ENCODE measurements around the gene ELL2.
"Not testable (repeated sequence)": the region's sequence is repeated elsewhere in the genome, so short reads cannot be mapped to it uniquely, and the experiment has no call there.

ELL2 gene

GRCh38 chr5:95842854-95843544 is 118.7 kb downstream of the ELL2 start:
- FAIRE-seq = peak; percentile 69
- DNase-seq (ENCODE audit: insufficient read length, low spot score) = peak; percentile 77

- FAIRE-seq = no peak
These were observed 119.5 kb downstream of the ELL2 start for GRCh38 chr5:95841914-95842812.

GRCh38 chr5:95840956-95841705 is 120.5 kb downstream of the ELL2 start:
- DNase-seq (ENCODE audit: insufficient read length, low spot score) = no peak
- FAIRE-seq = no peak

More at GRCh38 chr5:95841914-95842812, 119.5 kb downstream of the ELL2 start:
- DNase-seq (ENCODE audit: insufficient read length, low spot score) = no peak

DNA sequence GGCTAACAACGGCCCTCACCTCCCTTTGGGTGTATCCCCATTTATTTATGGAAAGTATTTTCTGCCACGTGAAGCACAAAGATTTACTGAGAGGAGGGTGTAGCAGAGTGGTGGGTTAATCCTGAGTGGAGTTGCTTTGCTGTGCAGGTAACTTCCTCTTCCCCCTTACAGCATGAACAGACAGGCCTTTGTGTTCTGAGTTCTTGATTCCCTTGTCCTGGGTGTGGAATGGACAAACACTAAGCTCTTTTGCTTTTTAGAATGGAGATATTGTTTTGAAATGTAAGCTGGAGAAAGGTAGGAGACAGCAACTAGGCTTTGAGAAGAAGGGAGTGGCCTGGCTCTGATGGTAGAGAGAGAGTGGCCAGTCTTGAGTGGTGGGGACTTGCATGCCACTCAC is 122.0 kb downstream of the ELL2 start:
- no peak for DNase-seq (ENCODE audit: insufficient read length, low spot score)
- FAIRE-seq = no peak

- FAIRE-seq = no peak
- DNase-seq (ENCODE audit: insufficient read length, low spot score) = no peak
These were observed 123.1 kb downstream of the ELL2 start for GRCh38 chr5:95838556-95838955.

DNA sequence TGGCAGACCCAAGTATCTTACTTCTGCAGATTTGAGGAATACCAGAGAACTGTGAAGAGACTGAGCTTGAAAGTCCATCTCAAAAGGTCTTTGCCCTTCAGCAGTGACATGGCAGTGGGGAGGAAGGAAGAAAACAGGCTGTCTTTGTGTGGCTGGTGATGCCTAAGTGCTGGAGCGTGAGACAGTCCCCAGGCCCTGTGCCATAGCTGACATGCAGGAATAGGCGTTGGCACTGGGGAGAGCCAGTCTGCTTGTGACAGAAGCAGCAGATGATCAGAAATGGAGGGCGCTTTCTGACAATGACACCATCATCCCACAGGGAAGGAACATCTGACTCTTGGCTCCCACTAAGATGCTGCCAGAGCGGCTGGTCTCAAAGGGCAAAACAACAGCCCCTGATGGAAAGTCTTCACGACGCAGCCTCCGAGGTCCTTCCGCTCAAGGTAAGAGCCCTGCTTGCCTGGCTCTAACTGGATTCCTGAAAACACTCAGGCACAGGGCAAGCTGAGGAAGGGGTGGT is 123.6 kb downstream of the ELL2 start:
- FAIRE-seq (no peak), DNase-seq (ENCODE audit: insufficient read length, low spot score) (no peak)

- no peak for DNase-seq (ENCODE audit: insufficient read length, low spot score)
- no peak for FAIRE-seq
These were observed 124.2 kb downstream of the ELL2 start for GRCh38 chr5:95837492-95837891.

DNA sequence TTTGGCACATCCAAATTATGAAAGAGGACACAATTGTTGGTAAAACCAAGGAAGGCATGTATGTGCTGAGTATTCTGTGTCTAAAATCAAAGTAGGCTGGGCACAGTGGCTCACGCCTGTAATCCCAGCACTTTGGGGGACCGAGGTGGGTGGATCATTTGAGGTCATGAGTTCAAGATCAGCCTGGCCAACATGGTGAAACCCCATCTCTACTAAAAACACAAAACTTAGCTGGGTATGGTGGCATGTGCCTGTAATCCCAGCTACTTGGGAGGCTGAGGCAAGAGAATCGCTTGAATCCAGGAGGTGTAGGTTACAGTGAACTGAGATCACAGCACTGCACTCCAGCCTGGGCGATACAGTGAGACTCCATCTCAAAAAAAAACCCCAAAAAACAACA is 124.7 kb downstream of the ELL2 start:
- not testable (repeated sequence) for DNase-seq (ENCODE audit: insufficient read length, low spot score); FAIRE-seq

- DNase-seq (ENCODE audit: insufficient read length, low spot score) (no peak), FAIRE-seq (no peak)
These were observed 125.1 kb downstream of the ELL2 start for GRCh38 chr5:95836544-95836943.

GRCh38 chr5:95835682-95836385 is 125.8 kb downstream of the ELL2 start:
- DNase-seq (ENCODE audit: insufficient read length, low spot score) = no peak
- no peak for FAIRE-seq
